Ureter (tissue), 1 donor: ENCODE results near the gene HRC. TPM values are rescaled to one million over a fixed set of nuclear protein-coding genes. Genes with fewer than 3 reads are reported as not detected.

Source experiments
- DNase-seq: peaks from one replicate; pipeline ENCODE4 v3.0.0-alpha.2; 2020; ENCODE audit warnings: low spot score
- total RNA-seq: library from RNA; stranded (reverse); gene quantifications from one replicate; pipeline ENCODE4 v1.2.4, GENCODE V29; 2023
- donor health status: DM: yes; HTN: yes; CAD: no.

Gene HRC
- total RNA-seq, 1 donor from 2014 or later, result 5.1 TPM

- DNase-seq, result no peak
Measured at GRCh38 chr19:49114630-49115363, 40.4 kb downstream of the HRC start.

DNA sequence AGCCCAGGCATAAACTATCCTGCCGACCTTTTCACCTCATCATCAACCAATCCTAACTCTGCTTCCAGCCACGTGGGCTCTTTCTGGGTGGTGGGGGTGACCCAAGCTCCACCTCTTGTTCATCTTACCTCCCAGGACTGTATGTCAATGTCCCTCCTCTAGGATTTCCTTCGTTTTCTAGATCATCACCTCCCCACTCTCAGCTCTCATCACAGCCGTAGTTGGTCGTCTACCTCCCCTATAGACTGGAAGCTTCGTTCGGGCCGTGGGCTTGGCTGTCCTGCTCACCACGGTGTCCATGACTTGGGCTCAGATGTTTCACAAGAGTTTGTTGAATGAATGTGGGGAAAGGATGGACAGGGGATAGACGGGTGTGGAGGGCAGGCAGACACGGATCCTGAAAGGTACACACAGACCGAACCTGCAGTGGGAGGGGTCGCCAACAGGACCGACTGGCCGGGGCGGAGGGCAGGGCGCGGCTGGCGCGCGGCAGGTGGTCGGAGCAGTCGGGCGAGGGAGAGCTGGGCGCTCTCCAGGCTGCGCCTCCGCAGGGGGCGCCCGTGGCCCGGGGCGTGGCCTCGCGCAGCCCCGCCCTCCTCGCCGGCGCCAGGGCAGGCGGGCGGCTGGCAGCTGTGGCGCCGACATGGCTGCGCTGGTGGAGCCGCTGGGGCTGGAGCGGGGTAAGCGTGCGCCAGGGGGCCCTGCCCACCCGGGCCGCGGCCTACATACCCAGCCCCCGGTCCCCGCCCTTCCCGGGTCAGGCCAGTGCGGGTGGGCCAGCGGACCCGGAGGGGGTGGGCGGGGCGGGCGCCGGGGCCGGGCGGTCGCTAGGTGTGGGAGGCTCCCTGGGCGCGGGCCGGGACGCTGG, 41.2 kb downstream of the HRC start, which contains the start of gene LIN7B:
Gene LIN7B (plus strand): TSS at position 609 of the 868 bp plus-strand sequence. CDS start 35 bp downstream, at position 644.
- no peak for DNase-seq

- DNase-seq, result no peak
Measured at GRCh38 chr19:49111218-49111998, 43.8 kb downstream of the HRC start.

GRCh38 chr19:49110567-49110966, 44.6 kb downstream of the HRC start:
- DNase-seq, result no peak

GRCh38 chr19:49109569-49110233, 45.5 kb downstream of the HRC start:
- no peak for DNase-seq

- DNase-seq, result no peak
Measured at GRCh38 chr19:49109051-49109450, 46.1 kb downstream of the HRC start.

GRCh38 chr19:49107625-49108459, 47.4 kb downstream of the HRC start:
- DNase-seq, result no peak

DNA sequence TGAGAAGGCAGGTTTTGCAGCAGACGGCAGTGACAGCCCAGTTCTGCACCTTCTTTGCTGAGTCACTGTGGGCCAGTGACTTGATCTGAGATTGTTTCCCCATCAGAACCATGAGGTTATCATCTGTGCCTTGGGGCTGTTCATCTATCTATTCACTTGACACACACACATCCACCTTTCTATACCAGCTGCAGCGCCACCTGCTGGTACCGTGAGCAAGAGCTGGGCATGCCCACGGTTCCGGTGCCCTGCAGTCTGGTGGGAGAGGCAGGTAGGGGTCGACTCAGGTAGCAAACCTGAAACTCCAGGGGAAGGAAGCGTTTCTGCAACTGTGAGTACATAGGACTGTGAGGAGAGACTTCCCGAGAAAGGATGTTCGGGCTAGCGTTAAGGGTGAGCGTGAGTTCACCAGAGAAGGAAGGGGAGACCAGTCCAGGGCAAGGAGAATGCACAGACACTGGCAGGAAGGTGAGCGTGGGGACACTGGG, 48.5 kb downstream of the HRC start:
- no peak for DNase-seq

DNA sequence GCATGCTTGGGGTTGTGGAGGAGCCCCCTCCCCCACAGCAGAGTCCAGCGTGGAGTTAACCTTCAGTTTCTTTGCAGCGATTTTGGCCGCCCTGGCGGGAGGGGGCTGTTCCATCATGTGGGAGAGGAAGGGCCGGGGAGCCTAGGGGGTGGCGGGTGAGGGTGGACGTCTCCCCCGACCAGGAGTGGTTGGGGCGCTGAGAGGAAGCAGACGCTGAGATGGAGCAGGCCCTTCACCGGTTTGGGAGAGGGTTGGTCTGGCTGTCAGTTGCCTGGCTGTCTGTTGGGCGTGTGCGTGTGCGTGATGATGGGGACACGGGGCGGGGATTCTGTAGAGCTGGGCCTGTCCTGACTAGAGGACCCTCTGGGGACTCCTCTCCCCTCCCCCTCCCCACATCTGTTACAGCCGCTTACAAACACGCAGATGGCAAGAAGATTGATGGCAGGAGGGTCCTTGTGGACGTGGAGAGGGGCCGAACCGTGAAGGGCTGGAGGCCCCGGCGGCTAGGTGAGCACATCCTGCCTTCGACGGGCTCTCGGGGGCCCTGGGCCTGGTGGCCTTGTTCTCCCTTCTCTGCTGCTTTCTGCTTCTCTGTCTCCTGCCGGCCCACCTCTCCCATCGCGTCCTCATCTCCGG, 50.8 kb downstream of the HRC start:
- no peak for DNase-seq

DNA sequence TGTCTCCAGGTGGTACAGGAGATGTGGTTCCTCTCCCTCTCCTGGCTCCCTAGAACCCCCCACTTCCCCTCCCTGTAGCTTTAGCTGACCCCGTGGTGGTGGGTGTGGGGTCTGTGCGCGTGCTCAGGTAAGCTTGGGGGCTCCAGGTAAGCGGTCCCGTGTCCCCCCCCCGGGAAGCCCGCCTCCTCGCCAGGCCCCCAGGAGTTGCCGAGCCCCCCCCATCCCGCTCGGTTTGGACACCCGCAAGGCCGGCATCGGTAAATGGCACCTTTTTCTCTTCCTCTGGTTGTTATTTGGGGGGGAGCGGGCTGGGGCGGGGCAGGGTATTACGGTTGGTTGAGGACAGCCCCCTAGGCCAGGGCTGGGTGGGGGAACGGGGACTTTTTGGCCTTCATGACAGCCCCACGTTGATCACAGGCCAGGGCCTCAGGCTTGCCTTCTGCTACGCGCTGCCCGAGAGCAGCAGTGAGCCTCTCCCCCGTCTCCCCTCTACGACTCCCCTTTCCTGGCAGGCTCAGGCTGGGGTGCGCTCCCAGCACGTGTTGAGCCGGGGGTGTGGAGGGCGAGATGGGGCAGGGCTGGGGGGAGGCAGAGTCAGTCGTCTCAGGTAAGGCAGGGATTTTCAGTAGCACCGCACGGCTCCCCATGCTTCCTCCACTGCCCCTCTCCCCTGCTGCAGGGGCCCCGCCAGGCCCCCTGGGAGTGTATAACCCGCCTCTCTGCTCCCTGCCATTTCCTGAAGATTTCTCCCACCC, 51.7 kb downstream of the HRC start:
- DNase-seq, result no peak

DNA sequence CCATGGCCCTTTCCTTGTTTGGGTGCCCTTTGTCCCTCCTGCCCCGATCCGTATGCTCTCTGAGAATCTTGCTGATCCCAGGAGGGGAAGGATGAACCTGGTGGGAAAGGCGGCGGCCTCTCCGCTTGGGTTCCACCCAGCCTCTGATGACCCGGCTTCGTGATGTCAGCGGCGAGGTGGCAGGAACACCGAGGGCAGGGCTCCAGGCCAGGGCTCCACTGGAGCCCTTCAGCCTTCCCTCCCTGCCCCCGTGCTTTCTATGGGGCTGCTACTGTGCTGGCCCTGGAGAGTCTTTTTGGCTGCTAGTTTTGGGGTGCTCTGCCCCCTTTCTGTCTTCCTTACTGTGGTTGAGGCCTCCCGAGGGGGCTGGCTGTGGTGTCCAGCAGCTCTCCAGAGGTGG, 52.9 kb downstream of the HRC start:
- no peak for DNase-seq

Other genes starting within 250 kb of the HRC start
- gene DHDH, start 221.7 kb downstream of the HRC start, total RNA-seq, result not detected
- 79.9 TPM for gene BAX, start 200.5 kb downstream of the HRC start, total RNA-seq
- gene FTL, start 190.1 kb downstream of the HRC start, total RNA-seq, result 1,526 TPM
- 73.8 TPM for gene GYS1, start 162.1 kb downstream of the HRC start, total RNA-seq
- gene RUVBL2, start 161.5 kb downstream of the HRC start, total RNA-seq, result 66.7 TPM
- gene LHB, start 138.3 kb downstream of the HRC start, total RNA-seq, result not detected
- gene CGB3, start 131.1 kb downstream of the HRC start, total RNA-seq, result not detected
- not detected for gene CGB2, start 123.5 kb downstream of the HRC start, total RNA-seq
- not detected for gene CGB1, start 118.5 kb downstream of the HRC start, total RNA-seq
- 1.1 TPM for gene CGB5, start 111.5 kb downstream of the HRC start, total RNA-seq
- not detected for gene CGB8, start 106.3 kb downstream of the HRC start, total RNA-seq
- 3.2 TPM for gene CGB7, start 97.6 kb downstream of the HRC start, total RNA-seq
- 20.6 TPM for gene NTF4, start 90.6 kb downstream of the HRC start, total RNA-seq
- not detected for gene KCNA7, start 82.7 kb downstream of the HRC start, total RNA-seq
- 256 TPM for gene SNRNP70, start 69.9 kb downstream of the HRC start, total RNA-seq
- gene LIN7B, start 41.0 kb downstream of the HRC start, total RNA-seq, result 10.4 TPM
- 2.4 TPM for gene C19orf73, start 36.3 kb downstream of the HRC start, total RNA-seq
- gene PPFIA3, start 35.9 kb downstream of the HRC start, total RNA-seq, result 9.0 TPM
- 110 TPM for gene TRPM4, start 2.4 kb upstream of the HRC start, total RNA-seq
- 2.2 TPM for gene SLC6A16, start 169.8 kb upstream of the HRC start, total RNA-seq
- gene CD37, start 180.0 kb upstream of the HRC start, total RNA-seq, result 11.0 TPM
- gene TEAD2, start 207.0 kb upstream of the HRC start, total RNA-seq, result 22.9 TPM
- 0.62 TPM for gene DKKL1, start 208.5 kb upstream of the HRC start, total RNA-seq
- gene KASH5, start 232.9 kb upstream of the HRC start, total RNA-seq, result not detected